Endothelial cell of umbilical vein (primary cell): ENCODE data around the gene EFTUD2. TPM values are rescaled to one million over a fixed set of nuclear protein-coding genes. Genes with fewer than 3 reads are reported as not detected.

ENCODE experiments used
- BruUV-seq: library from RNA; stranded (reverse); fragments of 400-500 nt; replicated peaks from 2 replicates; lab custom pipeline; 2021; lab: Mats Ljungman, UMichigan
- CTCF ChIA-PET: fragments of 300-600, 350-600 bp; sonication (Branson Sonifier 250); formaldehyde crosslinking; loops from one replicate; lab custom pipeline; 2021; ENCODE audit warnings: antibody characterized with exemption, inconsistent platforms; lab: Charles Lee
- POLR2A ChIA-PET: fragments of 300-600, 350-600 bp; sonication (Branson Sonifier 250); formaldehyde crosslinking; loops from one replicate; lab custom pipeline; 2021; ENCODE audit warnings: antibody characterized with exemption, inconsistent platforms; lab: Charles Lee
- DNase-seq: peaks from one replicate; pipeline ENCODE4 v3.0.0-alpha.2; 2011; ENCODE audit warnings: low read depth, low spot score
- FAIRE-seq: peaks from 2 replicates; lab custom pipeline; 2011; peaks lifted over from hg19 to GRCh38; lab: Jason Lieb, UNC
- H2AFZ ChIP-seq: 2 replicates; pipeline ENCODE4 v1.6.0; 2012; ENCODE audit warnings: low read depth, low read length, control low read depth, inconsistent platforms
- H3K27ac ChIP-seq: 2 replicates; pipeline ENCODE4 v1.5.1; 2011; ENCODE audit warnings: low read depth, mild to moderate bottlenecking, control low read depth, low read length, moderate library complexity; ENCODE audit not compliant: insufficient read depth
- H3K27me3 ChIP-seq, 2 experiments: 2 replicates each; pipeline versions ENCODE4 v1.6.0 to v1.6.1; 2011; ENCODE audit warnings: low read length in 2 of 2, mixed read lengths in 1 of 2; ENCODE audit not compliant: control insufficient read depth in 2 of 2, insufficient read depth in 2 of 2
- H3K36me3 ChIP-seq, 2 experiments: 2 replicates in 1 of 2; 3 replicates in 1 of 2; pipeline ENCODE4 v1.5.1; 2011; ENCODE audit warnings: low read length in 2 of 2, mild to moderate bottlenecking in 1 of 2, moderate library complexity in 1 of 2; ENCODE audit not compliant: control insufficient read depth in 2 of 2, insufficient read depth in 2 of 2; ENCODE audit errors: extremely low read depth in 1 of 2
- H3K4me1 ChIP-seq: 3 replicates; pipeline ENCODE4 v1.5.1; 2011; ENCODE audit warnings: mild to moderate bottlenecking, low read length; ENCODE audit not compliant: control insufficient read depth, insufficient read depth; ENCODE audit errors: extremely low read depth
- H3K4me2 ChIP-seq: 2 replicates; pipeline ENCODE4 v1.6.1; 2011; ENCODE audit warnings: low read length, control low read depth, mixed read lengths; ENCODE audit not compliant: insufficient read depth
- H3K4me3 ChIP-seq, 3 experiments: fragments of 200-600 bp in 1 of 3; sonication (generic), shearing (Covaris generic) in 1 of 3; replicated peaks in 1 of 3; 2 replicates each; pipeline ENCODE4 v1.5.1; 2011 to 2016; ENCODE audit warnings: control low read depth in 3 of 3, low read length in 3 of 3, mild to moderate bottlenecking in 2 of 3, inconsistent platforms in 1 of 3, low read depth in 1 of 3, moderate library complexity in 1 of 3; ENCODE audit not compliant: insufficient read depth in 1 of 3
- H3K79me2 ChIP-seq: 2 replicates; pipeline ENCODE4 v1.6.0; 2012; ENCODE audit warnings: low read length, inconsistent platforms; ENCODE audit not compliant: control insufficient read depth, insufficient read depth
- H3K9ac ChIP-seq: replicated peaks from 2 replicates; pipeline ENCODE3; 2011; ENCODE audit warnings: low read length, control low read depth; ENCODE audit not compliant: insufficient read depth; ENCODE audit errors: extremely low read depth
- H3K9me1 ChIP-seq: replicated peaks from 3 replicates; pipeline ENCODE4 v1.6.0; 2011; ENCODE audit warnings: mild to moderate bottlenecking, low read length; ENCODE audit not compliant: control insufficient read depth, insufficient read depth; ENCODE audit errors: extremely low read depth
- H3K9me3 ChIP-seq: replicated peaks from 2 replicates; pipeline ENCODE4 v1.5.1; 2012; ENCODE audit warnings: low read length, inconsistent platforms; ENCODE audit not compliant: control insufficient read depth, insufficient read depth
- H4K20me1 ChIP-seq: replicated peaks from 2 replicates; pipeline ENCODE3; 2011; ENCODE audit warnings: mild to moderate bottlenecking, low read length; ENCODE audit not compliant: control insufficient read depth, insufficient read depth; ENCODE audit errors: extremely low read depth
- EZH2 ChIP-seq: IDR thresholded peaks from 2 replicates; pipeline ENCODE4 v1.6.1; 2012; ENCODE audit warnings: borderline replicate concordance, low read depth, mild to moderate bottlenecking, moderate library complexity, low read length, inconsistent platforms; ENCODE audit not compliant: severe bottlenecking
- FOS ChIP-seq: IDR thresholded peaks from 2 replicates; pipeline ENCODE4 v1.6.1; 2011; ENCODE audit warnings: mild to moderate bottlenecking, low read length, moderate library complexity, borderline replicate concordance; ENCODE audit not compliant: insufficient read depth
- GATA2 ChIP-seq: IDR thresholded peaks from 2 replicates; pipeline ENCODE4 v1.7.0; 2011; ENCODE audit warnings: low read depth, mild to moderate bottlenecking, moderate library complexity, mixed read lengths, low read length; ENCODE audit not compliant: insufficient read length, insufficient read depth
- JUN ChIP-seq: IDR thresholded peaks from 2 replicates; pipeline ENCODE4 v1.6.1; 2011; ENCODE audit warnings: borderline replicate concordance, low read depth; ENCODE audit not compliant: insufficient read length, insufficient read depth
- MYC ChIP-seq: IDR thresholded peaks from one replicate; pipeline ENCODE4 v1.6.1; 2011; ENCODE audit warnings: mild to moderate bottlenecking, low read depth, low read length
- POLR2A ChIP-seq: IDR thresholded peaks from 2 replicates; pipeline ENCODE4 v1.6.1; 2012; ENCODE audit warnings: low read depth, mild to moderate bottlenecking, control low read depth, low read length
- POLR2AphosphoS5 ChIP-seq: IDR thresholded peaks from 2 replicates; pipeline ENCODE4 v1.6.1; 2012; ENCODE audit warnings: low read depth, mild to moderate bottlenecking, control low read depth, low read length, moderate library complexity; ENCODE audit not compliant: insufficient read depth
- dilution Hi-C: fragments of 300-500 bp; cut with MboI; formaldehyde crosslinking; loops from one replicate; pipeline ENCODE4 v1.15.0; 2019; ENCODE audit warnings: low sequenced_read_pairs; ENCODE audit not compliant: extremely low pct_ligation_motif_present
- intact Hi-C: fragments of 100-400 bp; cut with micrococcal nuclease; formaldehyde crosslinking; loops from one replicate; pipeline ENCODE4 v1.10.0; 2022
- polyA plus RNA-seq, 4 experiments: library from polyadenylated mRNA; depleted of rRNA in 3 of 4; stranded (reverse) in 3 of 4; unstranded in 1 of 4; fragments of >200 nt; gene quantifications; 2 replicates each; pipeline versions ENCODE4 v1.2.1 to v1.2.3, GENCODE V29; 2011 to 2012; ENCODE audit warnings: missing spikeins in 1 of 4
- total RNA-seq: library from RNA; stranded (reverse); gene quantifications from 2 replicates; pipeline ENCODE4 v1.2.3, GENCODE V29; 2021
- TF ChIP-seq, protein P1 (sequence below), 2 donors: IDR thresholded peaks; 1 replicate in 1 of 2; 2 replicates in 1 of 2; pipeline ENCODE4 v1.5.1; 2011; ENCODE audit warnings: low read length in 2 of 2, mild to moderate bottlenecking in 2 of 2, moderate library complexity in 2 of 2, control low read depth in 1 of 2, inconsistent platforms in 1 of 2, low read depth in 1 of 2; ENCODE audit not compliant: insufficient read depth in 1 of 2; ENCODE audit errors: extremely low read depth in 1 of 2
- TF ChIP-seq, protein P2 (sequence below): IDR thresholded peaks from 2 replicates; pipeline ENCODE4 v1.6.1; 2011; ENCODE audit not compliant: insufficient read depth, insufficient read length

Gene EFTUD2
- total and polyA plus RNA-seq, 2 donors (not counting 3 experiments of a cell fraction or from before 2014, with no cell fraction given): 125 to 170 TPM

DNA sequence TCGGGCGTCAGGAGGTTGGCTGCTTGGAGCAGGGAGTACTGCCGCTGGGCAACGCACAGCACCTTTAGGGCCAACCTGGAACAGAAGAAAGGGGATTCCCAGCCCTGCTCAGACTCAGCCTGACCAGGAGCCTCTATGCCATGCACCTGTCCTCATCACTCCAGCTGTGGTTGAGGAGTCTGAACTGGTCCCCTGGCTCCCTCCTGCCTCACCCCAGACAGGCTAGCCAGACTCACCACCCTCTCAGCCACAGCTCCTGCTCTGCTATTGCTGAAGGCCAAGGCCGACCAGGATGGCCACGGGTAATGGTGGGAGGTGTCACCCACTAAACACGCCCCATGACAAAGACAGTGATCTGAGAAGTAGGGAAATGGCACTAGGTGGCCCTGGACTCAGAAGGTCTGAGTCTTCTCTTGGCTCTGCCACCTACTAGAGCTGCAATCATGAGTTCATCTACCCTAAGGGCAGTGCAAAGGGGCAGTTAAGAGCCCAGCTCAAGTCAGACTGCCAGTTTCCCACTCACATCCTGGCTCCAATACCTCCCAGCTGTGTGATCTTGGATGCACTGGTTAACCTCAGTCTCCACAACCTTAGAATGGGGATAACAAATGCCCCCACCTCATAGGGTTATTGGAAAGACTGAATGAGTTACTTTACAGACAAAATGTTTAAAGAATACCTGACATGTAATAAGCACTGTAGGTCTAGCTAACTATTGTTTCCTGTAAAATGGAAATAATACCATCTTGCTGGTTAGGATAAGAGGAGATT, 29.9 kb upstream of the EFTUD2 start:
- H3K9me1 ChIP-seq: no peaks in the 10 kb centered on the region
- H3K9me3 ChIP-seq: no peaks in the 10 kb centered on the region
- H3K36me3 ChIP-seq: peaks cover 16 to 19% of the 10 kb centered on the region in 2 experiments
- no peak overlapping the region for H2AFZ ChIP-seq
- no peaks in the 10 kb centered on the region for H3K4me1 ChIP-seq
- BruUV-seq: no TSS peak
- FAIRE-seq (no peak), DNase-seq (no peak)
- no peaks in the 10 kb centered on the region for H4K20me1 ChIP-seq
- no peak overlapping the region for H3K4me2 ChIP-seq
- ChIA-PET POLR2A (no interaction called here), CTCF (interaction anchor here (0.9 to 2.4 kb wide), 3 partner anchors 8 to 91 kb away, joined by 4 to 16 read pairs (median 7); no protein-coding TSS in a partner anchor)
- no peak overlapping the region for H3K4me3 ChIP-seq
- no peak overlapping the region for H3K27ac ChIP-seq
- intact Hi-C loops: no loop called here
- dilution Hi-C loops: no loop called here
- H3K79me2 ChIP-seq: no peaks in the 10 kb centered on the region
- H3K9ac ChIP-seq: no peak overlapping the region
- H3K27me3 ChIP-seq: no peaks in the 10 kb centered on the region
- TF ChIP-seq, protein P1, sequence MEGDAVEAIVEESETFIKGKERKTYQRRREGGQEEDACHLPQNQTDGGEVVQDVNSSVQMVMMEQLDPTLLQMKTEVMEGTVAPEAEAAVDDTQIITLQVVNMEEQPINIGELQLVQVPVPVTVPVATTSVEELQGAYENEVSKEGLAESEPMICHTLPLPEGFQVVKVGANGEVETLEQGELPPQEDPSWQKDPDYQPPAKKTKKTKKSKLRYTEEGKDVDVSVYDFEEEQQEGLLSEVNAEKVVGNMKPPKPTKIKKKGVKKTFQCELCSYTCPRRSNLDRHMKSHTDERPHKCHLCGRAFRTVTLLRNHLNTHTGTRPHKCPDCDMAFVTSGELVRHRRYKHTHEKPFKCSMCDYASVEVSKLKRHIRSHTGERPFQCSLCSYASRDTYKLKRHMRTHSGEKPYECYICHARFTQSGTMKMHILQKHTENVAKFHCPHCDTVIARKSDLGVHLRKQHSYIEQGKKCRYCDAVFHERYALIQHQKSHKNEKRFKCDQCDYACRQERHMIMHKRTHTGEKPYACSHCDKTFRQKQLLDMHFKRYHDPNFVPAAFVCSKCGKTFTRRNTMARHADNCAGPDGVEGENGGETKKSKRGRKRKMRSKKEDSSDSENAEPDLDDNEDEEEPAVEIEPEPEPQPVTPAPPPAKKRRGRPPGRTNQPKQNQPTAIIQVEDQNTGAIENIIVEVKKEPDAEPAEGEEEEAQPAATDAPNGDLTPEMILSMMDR (IDR thresholded peaks at IDR 0.05; ENCODE audit: extremely low read depth in 1 of 2, insufficient read depth in 1 of 2, low read depth in 1 of 2, low read length in 2 of 2): no peak
- TF ChIP-seq MYC: no peak
- TF ChIP-seq, protein P2, sequence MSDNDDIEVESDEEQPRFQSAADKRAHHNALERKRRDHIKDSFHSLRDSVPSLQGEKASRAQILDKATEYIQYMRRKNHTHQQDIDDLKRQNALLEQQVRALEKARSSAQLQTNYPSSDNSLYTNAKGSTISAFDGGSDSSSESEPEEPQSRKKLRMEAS: no peak
- no peak for TF ChIP-seq POLR2A
- TF ChIP-seq EZH2: no peak
- TF ChIP-seq POLR2AphosphoS5: no peak
- no peak for TF ChIP-seq GATA2
- no peak for TF ChIP-seq JUN
- TF ChIP-seq FOS: no peak
